ENCODE results near the gene YPEL1.
A peak's percentile ranks its signal among the peaks of the same experiment; 100 is the strongest.

The YPEL1 gene, protein sequence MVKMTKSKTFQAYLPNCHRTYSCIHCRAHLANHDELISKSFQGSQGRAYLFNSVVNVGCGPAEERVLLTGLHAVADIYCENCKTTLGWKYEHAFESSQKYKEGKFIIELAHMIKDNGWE
- 15.4 to 73.7 (median 41.1) reads per million in 4 experiments for total RNA-seq

DNA sequence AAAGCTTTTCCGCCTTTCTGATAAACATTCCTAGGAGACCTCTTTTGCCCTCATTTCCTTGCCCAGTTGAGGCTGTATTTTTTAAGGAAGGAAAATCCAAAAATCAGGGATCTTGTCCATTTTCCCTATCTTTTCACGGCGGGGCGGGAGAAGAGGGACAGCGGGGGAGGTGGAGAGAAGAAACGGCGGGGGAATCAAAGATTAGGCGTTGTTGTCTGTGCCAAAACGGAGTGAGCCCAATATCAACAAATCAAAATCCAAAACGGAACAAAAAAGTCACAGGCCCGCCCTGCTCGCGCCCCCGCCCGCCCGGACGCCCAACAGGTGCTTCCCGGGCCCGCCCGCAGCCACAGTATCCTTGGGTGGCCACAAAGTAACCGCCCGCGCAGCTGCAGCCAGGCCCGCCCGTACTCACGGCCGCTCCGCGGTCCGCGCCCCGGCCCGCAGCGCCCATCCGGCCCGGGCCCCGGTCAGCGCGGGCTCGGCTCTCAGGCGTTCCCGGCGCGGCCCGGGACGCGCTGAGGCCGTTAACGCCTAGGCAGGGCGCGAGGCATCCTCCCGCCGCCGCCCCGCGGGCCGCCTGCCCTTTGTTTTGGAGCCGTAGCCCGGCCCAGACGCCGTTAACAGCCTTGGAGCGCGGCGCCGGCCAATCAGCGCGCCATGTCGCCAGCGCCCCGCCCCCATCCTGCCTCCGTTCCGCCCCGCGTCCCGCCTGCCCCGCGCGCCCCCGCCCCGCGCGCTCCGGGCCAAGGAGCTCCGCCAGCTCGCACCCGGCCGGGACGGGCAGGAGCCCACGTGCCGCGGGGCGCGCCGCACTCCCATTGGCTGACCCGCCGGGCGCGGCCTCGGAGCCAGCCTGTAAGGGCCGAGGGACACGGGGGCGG is at the start of gene YPEL1:
TSS of gene YPEL1 (minus strand) at position 595 of the 884 bp plus-strand sequence. CDS start 25,050 bp downstream, outside the sequence.
- peak; percentile 92 for DNase-seq

DNA sequence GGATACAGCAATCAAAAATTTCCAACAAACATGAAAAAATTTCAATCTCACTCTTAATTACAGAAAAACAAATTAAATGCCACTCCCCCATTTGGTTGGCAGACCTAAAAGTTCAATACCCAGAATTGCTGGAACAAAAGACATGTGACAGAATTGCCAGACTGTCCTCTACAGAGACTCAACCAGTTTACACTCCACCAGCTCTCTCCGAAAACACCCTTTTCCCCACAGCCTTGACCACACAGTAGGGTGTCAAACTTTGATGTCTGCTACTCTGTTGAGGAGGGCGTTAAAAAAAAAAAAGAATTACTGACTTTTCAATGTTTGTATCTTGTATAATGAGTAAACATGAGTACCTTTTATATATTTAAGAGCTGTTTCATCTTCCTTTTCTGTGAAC is 44.7 kb upstream of the YPEL1 start:
- DNase-seq, result no peak

DNA sequence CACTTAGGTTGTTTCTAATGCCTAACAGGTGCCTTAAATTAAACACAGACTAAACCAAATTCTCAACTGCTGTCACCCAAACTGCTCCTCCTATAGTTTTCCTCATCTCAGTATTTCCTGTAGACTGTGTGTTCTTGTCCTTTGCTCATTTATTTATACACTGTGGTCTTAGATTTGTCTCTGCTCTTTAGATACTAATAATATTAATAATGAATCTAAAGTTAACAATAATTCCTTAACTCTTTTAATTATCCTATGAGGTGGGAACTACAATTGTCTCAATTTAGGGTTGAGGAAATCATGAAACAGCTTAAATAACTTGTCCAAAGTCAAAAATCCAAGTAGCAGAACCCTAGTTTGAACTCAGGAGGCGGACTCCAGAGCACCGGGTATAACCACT is 43.9 kb upstream of the YPEL1 start:
- no peak for DNase-seq

DNA sequence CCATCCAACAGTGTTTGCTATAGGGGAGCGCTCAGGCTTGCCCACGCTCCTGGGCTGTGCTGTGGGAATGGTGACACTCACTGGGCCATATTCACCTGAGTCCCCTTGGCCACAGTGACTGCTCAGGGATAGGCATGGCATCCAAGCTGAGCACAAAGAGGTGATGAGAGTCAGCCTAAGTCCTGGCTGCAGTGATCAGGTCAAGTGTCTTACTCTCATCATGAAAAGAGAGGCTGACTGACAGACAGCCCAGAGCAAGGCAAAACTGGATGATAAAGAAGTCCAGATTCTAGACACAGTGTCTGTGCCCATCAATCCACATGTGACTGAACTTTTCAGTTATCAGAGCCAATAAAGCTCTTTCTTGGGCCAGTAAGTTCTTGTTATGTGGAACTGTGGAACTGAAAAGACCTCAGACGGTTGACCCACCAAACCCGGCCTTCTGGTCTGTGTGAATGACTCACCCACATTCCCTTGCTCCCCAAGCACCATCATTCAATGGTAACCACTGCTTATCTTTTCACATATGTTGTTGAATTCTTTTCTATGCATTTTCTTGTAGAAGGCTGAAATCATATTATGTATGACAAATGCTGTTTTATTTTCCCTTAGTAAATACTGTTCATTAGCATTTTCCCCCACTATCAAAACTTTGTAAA is 43.2 kb upstream of the YPEL1 start:
- DNase-seq, result no peak

DNA sequence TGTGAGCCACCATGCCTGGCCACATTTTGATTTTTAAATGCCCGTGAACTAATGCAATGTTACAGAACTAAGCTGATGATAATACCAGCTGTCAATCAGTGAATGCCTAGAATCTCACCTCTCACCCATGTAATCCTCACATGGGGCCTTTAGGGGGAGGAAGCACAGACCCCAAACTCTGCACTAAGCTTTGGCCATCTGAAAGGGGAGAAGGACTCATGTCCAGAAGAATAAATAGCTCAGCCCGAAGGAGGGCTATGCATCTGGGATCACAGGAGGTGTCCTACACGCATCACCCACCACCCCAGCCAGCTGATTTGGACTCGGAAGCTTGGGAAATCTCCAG is 36.0 kb upstream of the YPEL1 start:
- no peak for DNase-seq

DNA sequence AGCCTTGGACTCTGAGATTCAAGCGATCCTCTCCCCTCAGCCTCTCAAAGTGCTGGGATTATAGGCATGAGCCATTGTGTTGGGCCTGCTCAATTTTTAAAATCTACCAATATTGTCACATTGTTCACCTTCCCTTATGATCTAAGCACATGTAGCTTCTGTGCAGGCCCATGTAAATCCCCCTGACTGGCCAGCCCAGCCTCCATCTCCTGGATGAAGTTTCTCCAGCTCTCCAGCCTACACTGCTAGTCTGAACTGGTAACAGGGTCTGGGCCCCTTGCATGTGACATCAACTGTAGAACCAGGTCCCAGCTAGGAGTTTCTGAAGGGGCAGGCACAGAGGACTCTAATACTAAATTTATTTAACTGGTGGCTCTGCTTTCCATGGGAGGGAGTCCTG is 32.8 kb upstream of the YPEL1 start:
- no peak for DNase-seq

DNA sequence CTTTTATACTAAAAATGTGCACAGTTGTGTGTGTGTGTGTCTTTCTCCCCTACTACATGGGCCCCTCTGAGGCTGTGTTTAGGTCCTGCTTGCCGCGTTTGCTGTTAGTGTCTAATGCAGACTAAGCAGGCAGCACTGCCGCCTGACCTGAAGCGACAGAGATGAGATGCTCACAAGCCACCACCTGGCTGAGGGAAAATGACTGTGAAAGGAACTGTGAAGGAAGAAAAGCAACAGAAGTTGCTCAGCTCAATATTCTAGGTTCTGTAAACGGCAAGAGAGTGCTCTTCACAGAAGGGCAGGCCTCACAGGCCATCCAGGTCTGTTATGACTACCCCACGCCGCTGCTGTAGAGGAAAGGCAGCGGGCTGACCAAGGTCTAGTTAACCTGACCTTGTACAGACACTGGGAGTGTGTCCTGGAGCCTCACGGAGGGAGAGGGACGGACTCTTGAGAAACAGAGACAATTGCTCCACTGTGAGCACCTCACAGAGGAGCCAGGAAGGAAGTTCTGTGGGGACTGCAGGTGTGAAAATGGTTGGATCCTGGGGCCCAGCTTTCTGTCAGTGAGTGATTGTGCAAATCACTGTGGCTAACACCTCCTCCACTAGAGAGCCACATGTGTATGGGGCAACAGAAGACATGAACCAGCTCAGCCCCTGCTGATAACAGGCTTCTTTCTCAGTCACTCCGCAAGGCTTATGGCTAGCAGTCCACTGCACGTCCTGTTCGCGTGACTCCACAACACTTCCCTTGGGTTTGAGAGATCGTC is 31.3 kb upstream of the YPEL1 start:
- DNase-seq, result no peak

DNA sequence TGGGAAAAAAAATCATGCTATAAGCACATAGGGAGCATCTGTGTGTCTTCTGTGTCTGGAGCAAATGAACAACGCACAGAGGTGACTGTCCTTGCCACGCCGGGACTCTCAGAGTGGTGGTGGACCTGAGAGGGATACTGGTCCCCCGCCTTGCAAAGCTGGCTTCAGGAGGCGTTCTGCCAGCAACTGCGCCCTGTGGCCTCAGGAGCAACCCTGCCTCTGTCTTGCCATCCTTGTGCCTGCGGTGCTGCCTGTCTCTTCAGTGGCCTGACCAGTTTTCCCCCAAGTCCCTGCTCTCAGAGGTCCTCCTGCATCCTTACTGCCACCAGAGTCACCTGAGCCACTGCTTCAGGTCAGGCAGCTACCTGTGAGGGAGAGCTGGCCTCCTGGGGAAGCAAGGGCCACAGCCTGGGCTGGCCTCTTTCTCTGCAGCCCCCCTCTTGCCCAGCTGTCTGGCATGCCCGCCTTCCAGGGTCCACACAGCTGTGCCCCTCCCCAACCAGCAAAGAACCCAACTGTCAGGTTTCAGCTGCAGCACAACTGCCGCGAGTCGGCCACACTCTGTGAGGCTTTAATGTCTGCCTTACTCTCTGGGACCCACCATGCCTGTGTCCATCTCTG is 30.4 kb upstream of the YPEL1 start:
- no peak for DNase-seq

DNA sequence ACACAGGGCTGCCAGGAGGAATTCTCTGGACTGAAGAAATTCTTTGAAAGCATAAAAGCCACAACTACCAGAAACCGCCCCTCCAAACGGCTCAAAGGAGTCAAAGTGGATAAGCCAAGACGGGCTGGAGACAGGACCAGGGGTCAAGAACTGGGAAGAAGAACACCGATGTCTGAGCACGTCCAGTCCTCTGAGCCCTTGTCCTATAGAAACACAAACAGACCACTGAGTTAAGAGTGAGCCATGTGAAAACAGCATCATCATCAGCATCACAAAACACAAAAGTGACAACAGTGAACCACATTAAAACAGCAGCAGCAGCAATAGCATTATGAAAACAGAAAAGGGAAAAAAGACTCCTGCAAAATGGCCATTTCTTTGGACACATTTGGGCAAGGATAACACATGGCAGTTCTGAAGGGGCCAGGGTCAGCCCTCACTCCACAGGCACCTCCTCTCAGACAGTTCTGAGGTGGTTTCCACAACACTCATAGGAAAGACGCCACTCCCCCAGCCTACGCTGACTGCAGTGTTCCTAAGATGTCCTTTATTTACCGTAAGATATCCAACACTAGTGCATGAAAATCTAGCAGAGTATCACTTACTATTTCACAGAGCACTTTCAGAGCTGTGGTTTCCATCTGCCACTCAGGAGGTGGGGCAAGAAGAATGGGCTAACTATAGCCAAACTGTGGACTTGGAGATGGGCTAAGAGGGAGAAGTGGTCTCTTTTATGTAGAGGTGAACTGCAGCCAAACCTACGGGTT is 28.6 kb upstream of the YPEL1 start:
- no peak for DNase-seq

DNA sequence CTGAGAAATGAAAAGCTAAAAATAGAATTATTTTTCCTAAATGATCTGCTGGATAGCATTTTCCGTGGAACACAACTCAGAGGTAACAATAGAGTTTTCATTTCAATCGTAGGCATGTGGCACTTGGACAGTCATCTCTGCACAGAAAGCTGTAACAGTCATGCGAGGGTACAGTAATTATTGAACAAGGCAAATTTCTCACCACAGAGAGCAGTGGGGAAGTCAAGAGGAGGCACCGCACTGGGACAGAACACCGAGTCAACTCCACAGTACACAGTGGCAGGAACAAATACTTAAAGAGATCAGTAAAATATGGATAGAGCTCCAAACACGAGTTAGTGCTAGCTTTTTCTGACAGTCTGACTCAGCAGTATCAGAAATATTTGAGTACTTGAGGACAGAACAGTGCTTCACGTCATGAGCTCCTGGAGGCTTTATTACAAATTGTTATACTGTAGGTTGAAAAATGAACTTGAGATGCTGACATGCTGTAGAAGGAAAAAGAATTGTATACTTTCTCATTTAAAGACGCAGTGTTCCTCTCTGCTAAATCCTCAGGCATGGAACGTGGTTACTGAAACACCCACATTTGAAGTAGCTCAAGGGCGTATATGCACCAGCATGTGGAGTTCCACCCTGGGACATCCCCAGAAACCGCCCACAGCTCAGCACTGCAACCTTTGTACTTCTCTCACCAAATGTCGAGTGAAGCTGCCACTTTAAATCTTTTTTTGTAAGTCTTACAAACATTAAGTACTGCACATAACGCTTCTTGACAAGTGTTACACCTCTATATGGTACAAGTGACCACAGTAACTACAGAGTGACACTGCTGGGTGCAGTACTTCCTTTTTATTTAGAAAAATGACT is 27.4 kb upstream of the YPEL1 start:
- DNase-seq, result no peak

DNA sequence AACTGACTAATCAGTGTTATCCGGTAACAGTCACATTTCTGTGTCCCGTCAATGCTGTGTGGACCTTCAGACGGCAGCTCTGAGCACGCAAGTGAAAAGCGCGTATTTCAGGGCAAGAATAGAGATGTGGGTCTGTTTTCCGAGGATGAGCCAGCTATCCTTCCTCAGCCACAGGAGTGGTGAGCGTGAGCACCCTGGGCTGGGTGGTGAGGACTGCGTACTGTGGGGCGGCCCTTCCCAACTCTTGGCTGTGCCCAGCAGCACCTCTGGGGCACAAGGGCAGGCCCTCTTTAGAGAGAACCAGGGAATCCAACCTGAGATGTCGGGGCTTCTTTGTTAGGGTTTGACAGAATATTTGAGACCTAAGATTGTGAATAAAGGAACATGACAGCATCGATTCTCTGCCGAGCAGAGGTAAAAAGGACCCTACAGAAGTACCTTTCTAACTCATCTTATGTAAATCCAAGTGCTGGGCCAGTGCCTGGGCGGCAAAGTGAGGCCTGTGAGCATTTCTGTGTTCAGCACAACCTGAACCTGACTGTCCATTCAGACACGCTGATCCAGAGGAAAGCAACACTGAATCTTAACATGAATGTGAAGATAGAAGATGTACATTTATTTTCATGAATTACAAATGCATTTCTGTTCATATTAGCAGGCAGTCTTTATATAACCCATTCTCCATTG is 26.5 kb upstream of the YPEL1 start:
- no peak for DNase-seq

DNA sequence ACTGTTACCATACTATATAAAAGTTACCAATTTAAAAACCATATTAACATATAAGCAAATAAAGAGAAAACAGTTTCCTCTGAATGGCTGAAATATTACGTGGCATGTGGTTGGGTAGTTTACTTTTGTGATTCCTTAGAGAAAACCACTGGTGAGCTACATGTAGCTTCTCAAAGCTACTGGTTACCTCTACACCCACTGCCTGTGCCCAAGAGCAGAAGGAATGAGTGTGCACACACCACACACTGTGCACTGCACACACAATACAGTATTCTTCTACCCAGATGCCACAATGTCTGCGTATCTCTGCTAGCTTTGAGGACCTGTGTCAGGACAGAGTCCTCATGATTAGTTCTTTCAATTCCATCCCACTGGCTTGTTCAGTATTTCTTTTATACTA is 25.5 kb upstream of the YPEL1 start:
- no peak for DNase-seq

DNA sequence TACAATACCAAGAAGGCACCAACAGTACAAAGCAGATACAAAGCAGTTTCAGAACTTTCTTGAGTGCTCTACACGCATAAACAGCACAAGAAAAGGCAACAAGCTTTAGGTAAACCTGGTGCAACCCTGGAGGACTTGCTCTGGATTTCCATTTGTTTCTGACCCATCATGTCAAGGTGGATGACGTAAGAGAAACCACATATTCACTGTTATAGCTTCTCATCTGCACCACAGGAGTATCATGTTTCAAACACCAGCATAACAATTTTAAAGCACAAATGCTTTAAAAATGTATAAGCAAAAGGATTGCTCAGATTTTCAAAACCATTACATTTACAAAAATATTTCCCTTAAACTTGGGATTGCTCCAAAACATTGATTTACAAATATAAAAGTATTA is 25.0 kb upstream of the YPEL1 start:
- no peak for DNase-seq

DNA sequence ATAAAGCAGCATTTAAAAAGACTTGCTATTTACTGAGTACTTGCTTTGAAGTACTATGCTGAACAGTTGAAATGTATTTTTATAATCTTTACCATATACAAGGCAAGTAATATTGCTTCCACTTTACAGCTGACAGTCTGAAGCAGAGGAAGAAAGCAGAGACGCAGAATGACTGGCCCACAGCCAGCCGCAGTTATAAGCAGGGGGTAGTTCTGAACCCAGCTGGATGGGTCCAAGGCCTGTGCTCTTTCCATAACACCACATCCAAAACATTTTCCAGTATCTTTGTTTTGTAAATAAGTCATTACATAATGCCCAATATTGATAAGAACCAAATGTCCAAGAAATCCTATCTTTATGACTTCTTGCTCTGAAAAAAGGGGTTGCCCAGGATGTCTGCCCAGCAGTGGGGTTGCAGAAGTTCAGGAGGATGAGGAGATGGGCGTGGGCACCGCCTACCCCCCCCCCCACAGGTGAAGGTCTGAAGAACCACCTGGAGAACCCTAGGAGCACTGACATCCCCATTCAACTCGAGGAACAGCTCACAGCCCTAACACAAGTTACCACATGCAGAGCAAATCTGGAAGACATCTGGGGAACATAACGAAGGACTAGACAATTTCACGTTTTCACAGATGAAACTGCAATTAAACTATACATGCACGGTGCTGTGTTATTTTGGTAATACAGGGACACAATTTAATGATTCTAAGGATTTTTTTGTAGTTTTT is 24.2 kb upstream of the YPEL1 start:
- DNase-seq, result no peak

DNA sequence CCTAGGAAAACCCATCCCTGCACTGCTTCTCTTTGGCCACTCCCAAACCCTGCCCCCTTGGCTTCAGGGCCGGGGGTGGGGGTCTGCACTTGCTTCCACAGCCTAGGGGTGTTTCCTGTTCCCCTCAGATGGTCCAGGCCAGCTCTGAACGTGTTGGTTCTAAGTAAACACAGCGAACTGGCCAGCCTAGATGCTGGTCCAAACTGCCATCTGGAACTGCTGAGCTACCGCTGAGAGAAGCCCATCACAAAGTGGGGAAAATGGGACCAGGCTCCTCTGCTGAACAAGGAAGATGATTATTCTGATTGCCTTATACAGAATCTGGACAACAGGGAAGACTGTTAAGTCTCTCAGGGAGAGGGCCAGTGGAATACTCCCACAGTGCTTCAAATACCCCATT is 23.5 kb upstream of the YPEL1 start:
- no peak for DNase-seq

DNA sequence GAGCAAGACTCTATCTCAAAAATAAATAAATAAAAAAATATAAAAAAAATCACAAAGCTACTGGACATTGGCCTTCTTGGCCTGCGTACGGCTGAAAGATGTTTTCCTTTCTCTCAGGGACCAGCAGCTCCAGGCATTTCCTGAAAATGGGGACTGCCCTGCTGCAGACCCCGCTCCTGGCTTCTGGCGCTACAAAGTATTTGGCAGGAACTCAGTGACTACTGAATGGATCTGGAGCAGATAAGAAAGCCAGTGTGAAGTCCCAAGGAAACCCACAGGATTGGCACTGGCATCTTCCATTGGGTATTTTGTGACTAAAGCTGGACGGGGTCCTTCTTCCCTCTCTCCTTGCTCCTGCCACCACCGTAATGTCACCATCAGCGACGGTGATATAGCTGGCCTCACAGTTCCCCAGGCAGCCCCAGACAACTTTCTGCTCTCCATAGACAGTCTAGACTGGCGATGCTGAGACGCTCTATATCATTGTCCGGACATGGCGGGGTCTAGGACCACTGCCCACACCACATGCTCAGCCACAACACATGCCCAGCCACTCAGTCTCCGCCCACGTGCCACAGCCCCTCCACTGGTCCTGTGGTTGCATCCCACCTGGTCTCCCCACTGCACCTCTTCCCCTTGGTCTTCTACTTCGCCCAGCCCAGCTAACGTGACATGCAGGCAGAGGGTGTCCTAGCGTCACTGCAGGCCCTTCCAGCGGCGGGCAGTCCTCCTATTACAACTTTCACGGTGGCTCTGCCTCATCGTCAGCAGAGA is 22.7 kb upstream of the YPEL1 start:
- no peak for DNase-seq

DNA sequence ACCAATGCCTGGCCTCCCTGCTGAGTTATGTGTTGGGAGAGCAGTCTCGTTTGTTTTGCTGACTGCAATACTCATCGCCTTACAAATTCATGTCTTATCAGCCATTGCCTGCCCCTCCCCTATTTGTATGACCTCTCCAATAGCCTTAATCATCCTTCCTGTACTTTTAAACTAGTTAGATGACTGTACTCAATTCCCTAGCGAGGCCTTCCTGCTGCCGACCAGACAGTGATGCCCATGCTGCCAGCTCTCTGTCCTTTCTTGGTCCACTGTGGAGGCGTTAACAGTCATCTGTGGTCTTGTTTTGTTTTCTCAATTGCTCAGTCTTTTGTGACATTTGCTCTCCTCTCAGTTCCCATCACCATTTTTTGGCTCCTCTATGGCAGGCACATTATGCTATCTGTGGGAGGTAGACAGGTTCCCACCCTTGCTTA is 20.3 kb upstream of the YPEL1 start:
- DNase-seq, result no peak

DNA sequence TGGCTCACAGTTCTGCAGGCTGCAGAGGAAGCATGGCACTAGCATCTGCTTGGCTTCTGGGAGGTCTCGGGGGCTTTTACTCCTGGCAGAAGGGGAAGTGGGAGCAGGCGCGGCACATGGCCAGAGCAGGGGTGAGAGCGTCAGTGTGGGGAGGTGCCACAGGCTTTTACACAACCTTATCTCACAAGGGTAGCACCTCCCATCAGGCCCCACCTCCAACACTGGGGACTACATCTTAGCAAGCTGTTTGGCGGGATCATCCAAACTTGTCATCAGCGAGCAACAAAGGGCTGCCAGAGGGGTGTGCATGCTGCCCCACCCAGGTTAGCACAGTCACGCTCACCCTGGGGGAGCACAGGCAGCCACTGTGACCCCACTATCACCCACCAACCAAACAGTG is 18.9 kb upstream of the YPEL1 start:
- DNase-seq, result no peak
